HepG2 (cell line): ENCODE results near the gene CDC6. TPM values are rescaled to one million over a fixed set of nuclear protein-coding genes. Genes with fewer than 3 reads are reported as not detected.

ENCODE experiments used
- AHR ChIP-seq: IDR thresholded peaks from 2 replicates; pipeline ENCODE4 v1.6.1; 2018; ENCODE audit warnings: missing genetic modification reagents, missing compliant biosample characterization
- AKAP8 ChIP-seq: sonication (generic); formaldehyde crosslinking; IDR thresholded peaks from 2 replicates; pipeline ENCODE4 v1.5.1; 2020; ENCODE audit warnings: mild to moderate bottlenecking, missing genetic modification reagents
- ATF4 ChIP-seq, 2 experiments: fragments of 450-650 bp in 1 of 2; sonication (generic) in 1 of 2; formaldehyde crosslinking; IDR thresholded peaks; 2 replicates each; pipeline versions ENCODE4 v1.5.0 to v1.8.0; 2020 to 2022; ENCODE audit warnings: mild to moderate bottlenecking in 1 of 2, missing genetic modification reagents in 1 of 2
- ATF6 ChIP-seq: sonication (generic); formaldehyde crosslinking; conservative IDR thresholded peaks from 2 replicates; pipeline ENCODE4 v1.4.0; 2020; ENCODE audit warnings: missing genetic modification reagents
- ATF7 ChIP-seq, 2 experiments: fragments of 450-650 bp in 1 of 2; sonication (generic) in 1 of 2; formaldehyde crosslinking in 1 of 2; IDR thresholded peaks; 2 replicates each; pipeline versions ENCODE4 v1.4.0 to v1.6.1; 2016 to 2020; ENCODE audit warnings: antibody characterized with exemption in 1 of 2, mild to moderate bottlenecking in 1 of 2, missing genetic modification reagents in 1 of 2
- FOXK2 ChIP-seq: fragments of 450-650 bp; IDR thresholded peaks from 2 replicates; pipeline ENCODE4 v1.6.1; 2016
- GLMP ChIP-seq: sonication (generic); formaldehyde crosslinking; IDR thresholded peaks from 2 replicates; pipeline ENCODE4 v1.9.0; 2021; ENCODE audit warnings: missing genetic modification reagents, mild to moderate bottlenecking, borderline replicate concordance
- HHEX ChIP-seq: IDR thresholded peaks from 2 replicates; pipeline ENCODE4 v1.6.1; 2016; ENCODE audit warnings: control low read depth
- JUNB ChIP-seq: sonication (generic); formaldehyde crosslinking; IDR thresholded peaks from 2 replicates; pipeline ENCODE4 v1.8.0; 2022; ENCODE audit warnings: missing genetic modification reagents, mild to moderate bottlenecking, borderline replicate concordance
- MAFK ChIP-seq, 2 experiments: IDR thresholded peaks in 1 of 2; conservative IDR thresholded peaks in 1 of 2; 2 replicates each; pipeline ENCODE4 v1.6.1; 2011; ENCODE audit warnings: improper control_type of control experiment in 2 of 2, low read length in 2 of 2
- MZF1 ChIP-seq: sonication (generic); formaldehyde crosslinking; IDR thresholded peaks from 2 replicates; pipeline ENCODE4 v1.8.1; 2023; ENCODE audit warnings: mild to moderate bottlenecking, missing genetic modification reagents, borderline replicate concordance
- NR2C2 ChIP-seq: sonication (generic); formaldehyde crosslinking; IDR thresholded peaks from 2 replicates; pipeline ENCODE4 v1.4.0; 2020; ENCODE audit warnings: missing genetic modification reagents, mild to moderate bottlenecking, moderate library complexity, borderline replicate concordance
- REL ChIP-seq: sonication (generic); formaldehyde crosslinking; conservative IDR thresholded peaks from 2 replicates; pipeline ENCODE4 v1.8.0; 2022; ENCODE audit warnings: mild to moderate bottlenecking, missing genetic modification reagents, moderate library complexity
- SAP130 ChIP-seq: IDR thresholded peaks from 2 replicates; pipeline ENCODE4 v1.6.1; 2016; ENCODE audit warnings: low read depth
- THRA ChIP-seq: sonication (generic); formaldehyde crosslinking; IDR thresholded peaks from 2 replicates; pipeline ENCODE4 v1.4.0; 2020; ENCODE audit warnings: missing genetic modification reagents, borderline replicate concordance
- ZBTB4 ChIP-seq: sonication (generic); formaldehyde crosslinking; IDR thresholded peaks from 2 replicates; pipeline ENCODE4 v1.4.0; 2020; ENCODE audit warnings: missing genetic modification reagents, mild to moderate bottlenecking, borderline replicate concordance
- ZKSCAN1 ChIP-seq: fragments of 150-350 bp; IDR thresholded peaks from 2 replicates; pipeline ENCODE4 v1.6.1; 2014; ENCODE audit warnings: low read length
- ZMYM3 ChIP-seq: sonication (generic); formaldehyde crosslinking; IDR thresholded peaks from 2 replicates; pipeline ENCODE4 v1.5.1; 2020; ENCODE audit warnings: mild to moderate bottlenecking, missing genetic modification reagents
- ZNF354B ChIP-seq: sonication (generic); formaldehyde crosslinking; IDR thresholded peaks from 2 replicates; pipeline ENCODE4 v1.8.0; 2022; ENCODE audit warnings: mild to moderate bottlenecking, missing genetic modification reagents
- ZNF543 ChIP-seq: sonication (generic); formaldehyde crosslinking; IDR thresholded peaks from 2 replicates; pipeline ENCODE4 v1.4.0; 2020; ENCODE audit warnings: mild to moderate bottlenecking, missing genetic modification reagents
- ZNF614 ChIP-seq: IDR thresholded peaks from 2 replicates; pipeline ENCODE4 v1.6.1; 2018; ENCODE audit warnings: missing biosample characterization, missing genetic modification reagents, inconsistent platforms, borderline replicate concordance
- ZSCAN9 ChIP-seq: IDR thresholded peaks from 2 replicates; pipeline ENCODE4 v1.6.1; 2016; ENCODE audit warnings: borderline replicate concordance
- polyA plus RNA-seq, 8 experiments: library from polyadenylated mRNA; depleted of rRNA in 3 of 8; stranded (reverse) in 7 of 8; unstranded in 1 of 8; fragments of >200 nt; fragmentation: Illumina TruSeq in 4 of 8; extraction: Trizol in 4 of 8; gene quantifications; 2 replicates each; pipeline versions ENCODE4 v1.2.1 to v1.2.3, GENCODE V29; 2011 to 2016; ENCODE audit warnings: low read depth in 4 of 8, missing spikeins in 1 of 8, mixed read lengths in 1 of 8; ENCODE audit not compliant: insufficient read depth in 1 of 8
- total RNA-seq, 5 experiments: library from RNA; depleted of rRNA; stranded (reverse); fragments of >200 nt; fragmentation: Illumina TruSeq; extraction: Trizol; gene quantifications; 2 replicates each; pipeline ENCODE4 v1.2.3, GENCODE V29; 2016; ENCODE audit warnings: low read depth in 1 of 5

CDC6 gene
- total and polyA plus RNA-seq, 2 of the 13 experiments (the other 11 are each of a cell fraction or from before 2014, with no cell fraction given), result 17.4 to 114 TPM

- TF ChIP-seq ATF4 (CRISPR knock-in tag; IDR thresholded peaks at IDR 0.05) (peak in 1 of 2 experiments; percentile 81; a peak in 2 of 4 replicates), NR2C2 (CRISPR knock-in tag) (no peak), ZBTB4 (no peak), ZSCAN9 (CRISPR knock-in tag) (no peak), ATF7 (IDR thresholded peaks at IDR 0.05) (no peak), ATF7 (CRISPR knock-in tag; IDR thresholded peaks at IDR 0.05) (no peak), MZF1 (CRISPR knock-in tag) (no peak), SAP130 (CRISPR knock-in tag) (peak; percentile 67), ZNF543 (CRISPR knock-in tag) (no peak), ZNF614 (CRISPR knock-in tag) (peak; percentile 42; the same call in 1 of the 2 replicates), REL (CRISPR knock-in tag) (no peak), ZMYM3 (CRISPR knock-in tag) (no peak), AKAP8 (CRISPR knock-in tag) (no peak), JUNB (CRISPR knock-in tag) (no peak), AHR (CRISPR knock-in tag) (no peak), HHEX (CRISPR knock-in tag) (no peak), ATF6 (CRISPR knock-in tag) (no peak), GLMP (CRISPR knock-in tag) (no peak), ZNF354B (no peak), THRA (CRISPR knock-in tag) (peak; percentile 56; the same call in 1 of the 2 replicates), MAFK (conservative IDR thresholded peaks at IDR 0.05 in 1 of 2, IDR thresholded peaks at IDR 0.05 in 1 of 2; ENCODE audit: low read length in 2 of 2) (no peak), FOXK2 (no peak), ZKSCAN1 (no peak)
These were observed 3.1 kb downstream of the CDC6 start (continued) for GRCh38 chr17:40290629-40291280.
